Astrocyte (in vitro differentiated cells and primary cell): ENCODE results near the gene OSBPL2. TPM values are rescaled to one million over a fixed set of nuclear protein-coding genes. Genes with fewer than 3 reads are reported as not detected.

Experiments
- DNase-seq: peaks from one replicate; pipeline ENCODE4 v3.0.0-alpha.2; 2010; ENCODE audit warnings: low read depth
- FAIRE-seq: peaks from 2 replicates; lab custom pipeline; 2011; peaks lifted over from hg19 to GRCh38; lab: Jason Lieb, UNC
- H2AFZ ChIP-seq: 2 replicates; pipeline ENCODE4 v1.6.0; 2012; ENCODE audit warnings: low read depth, low read length, inconsistent platforms
- H3K27ac ChIP-seq: 2 replicates; pipeline ENCODE4 v1.5.1; 2011; ENCODE audit warnings: low read depth, low read length, inconsistent platforms
- H3K27me3 ChIP-seq: 2 replicates; pipeline ENCODE4 v1.6.0; 2011; ENCODE audit warnings: low read length, inconsistent platforms; ENCODE audit not compliant: insufficient read depth
- H3K36me3 ChIP-seq: 2 replicates; pipeline ENCODE4 v1.5.1; 2011; ENCODE audit warnings: low read length, inconsistent platforms; ENCODE audit not compliant: insufficient read depth
- H3K4me1 ChIP-seq: 2 replicates; pipeline ENCODE4 v1.5.1; 2011; ENCODE audit warnings: low read length, inconsistent platforms; ENCODE audit not compliant: insufficient read depth
- H3K4me2 ChIP-seq: 2 replicates; pipeline ENCODE4 v1.6.0; 2012; ENCODE audit warnings: low read length, inconsistent platforms
- H3K4me3 ChIP-seq: 2 replicates; pipeline ENCODE4 v1.5.1; 2011; ENCODE audit warnings: low read depth, mild to moderate bottlenecking, low read length, inconsistent platforms; ENCODE audit not compliant: insufficient read depth
- H3K79me2 ChIP-seq: 2 replicates; pipeline ENCODE4 v1.6.0; 2012; ENCODE audit warnings: mild to moderate bottlenecking, low read length, inconsistent platforms; ENCODE audit not compliant: insufficient read depth
- H3K9ac ChIP-seq: 2 replicates; pipeline ENCODE4 v1.6.0; 2012; ENCODE audit warnings: mild to moderate bottlenecking, low read length, inconsistent platforms
- H3K9me3 ChIP-seq: 2 replicates; pipeline ENCODE4 v1.5.1; 2012; ENCODE audit warnings: low read depth, mild to moderate bottlenecking, low read length, inconsistent platforms; ENCODE audit not compliant: insufficient read depth
- H4K20me1 ChIP-seq: 2 replicates; pipeline ENCODE4 v1.6.0; 2012; ENCODE audit warnings: low read length, inconsistent platforms; ENCODE audit not compliant: insufficient read depth
- H3K27ac Mint-ChIP-seq: one replicate; pipeline ENCODE4 v1.8.0; 2021; ENCODE audit warnings: mild to moderate bottlenecking, mixed read lengths; ENCODE audit not compliant: unreplicated experiment
- H3K27me3 Mint-ChIP-seq: one replicate; pipeline ENCODE4 v1.8.0; 2021; ENCODE audit warnings: low read depth, mixed read lengths; ENCODE audit not compliant: unreplicated experiment
- H3K36me3 Mint-ChIP-seq: one replicate; pipeline ENCODE4 v1.8.0; 2021; ENCODE audit warnings: low read depth, mixed read lengths; ENCODE audit not compliant: unreplicated experiment
- H3K4me1 Mint-ChIP-seq: one replicate; pipeline ENCODE4 v1.8.0; 2021; ENCODE audit warnings: low read depth, mixed read lengths; ENCODE audit not compliant: unreplicated experiment
- H3K4me3 Mint-ChIP-seq: one replicate; pipeline ENCODE4 v1.8.0; 2021; ENCODE audit warnings: mild to moderate bottlenecking, moderate library complexity, mixed read lengths; ENCODE audit not compliant: unreplicated experiment
- H3K9me3 Mint-ChIP-seq: one replicate; pipeline ENCODE4 v1.8.0; 2021; ENCODE audit warnings: mild to moderate bottlenecking, mixed read lengths; ENCODE audit not compliant: unreplicated experiment
- EZH2 ChIP-seq: IDR thresholded peaks from 2 replicates; pipeline ENCODE4 v1.6.1; 2012; ENCODE audit warnings: mild to moderate bottlenecking, low read length, inconsistent platforms; ENCODE audit not compliant: insufficient read depth
- total RNA-seq: library from RNA; stranded (reverse); gene quantifications from 2 replicates; pipeline ENCODE4 v1.2.1, GENCODE V29; 2021
- TF ChIP-seq, protein P1 (sequence below): IDR thresholded peaks from 2 replicates; pipeline ENCODE4 v1.5.1; 2011; ENCODE audit warnings: low read depth, mild to moderate bottlenecking, inconsistent platforms, low read length, moderate library complexity; ENCODE audit not compliant: insufficient read depth

OSBPL2 gene
- total RNA-seq, 1 donor from 2014 or later, result 60.3 TPM

DNA sequence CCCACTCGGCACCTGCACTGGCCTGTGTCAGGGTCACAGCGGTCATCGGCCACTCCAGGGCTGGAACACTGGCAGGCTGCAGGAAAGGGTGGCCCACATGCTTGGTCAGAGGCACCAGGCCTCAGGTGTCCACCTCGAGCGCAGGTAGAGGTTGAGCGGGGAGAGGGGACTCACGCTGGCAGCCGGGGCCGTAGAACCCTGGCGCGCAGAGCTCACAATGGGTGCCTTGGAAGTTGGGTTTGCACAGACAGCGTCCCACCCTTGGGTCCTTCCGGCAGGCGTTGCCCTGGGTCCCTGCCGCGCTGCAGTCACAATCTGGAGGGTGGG is 99.9 kb downstream of the OSBPL2 start:
- Histone ChIP-seq H3K4me3 (no peak overlapping the region), H3K9me3 (no peaks in the 10 kb centered on the region), H3K27me3 (no peaks in the 10 kb centered on the region), H3K27ac (no peak overlapping the region), H4K20me1 (no peaks in the 10 kb centered on the region), H3K79me2 (no peaks in the 10 kb centered on the region), H3K36me3 (peaks cover 5% of the 10 kb centered on the region), H3K4me1 (no peaks in the 10 kb centered on the region), H3K4me2 (no peak overlapping the region), H3K9ac (no peak overlapping the region), H2AFZ (no peak overlapping the region)
- DNase-seq (no peak), FAIRE-seq (no peak)
- no peak overlapping the region for H3K4me3 Mint-ChIP-seq
- H3K9me3 Mint-ChIP-seq, result no peaks in the 10 kb centered on the region
- H3K4me1 Mint-ChIP-seq, result no peaks in the 10 kb centered on the region
- H3K27me3 Mint-ChIP-seq, result no peaks in the 10 kb centered on the region
- H3K36me3 Mint-ChIP-seq, result peaks cover 24% of the 10 kb centered on the region
- TF ChIP-seq, protein P1, sequence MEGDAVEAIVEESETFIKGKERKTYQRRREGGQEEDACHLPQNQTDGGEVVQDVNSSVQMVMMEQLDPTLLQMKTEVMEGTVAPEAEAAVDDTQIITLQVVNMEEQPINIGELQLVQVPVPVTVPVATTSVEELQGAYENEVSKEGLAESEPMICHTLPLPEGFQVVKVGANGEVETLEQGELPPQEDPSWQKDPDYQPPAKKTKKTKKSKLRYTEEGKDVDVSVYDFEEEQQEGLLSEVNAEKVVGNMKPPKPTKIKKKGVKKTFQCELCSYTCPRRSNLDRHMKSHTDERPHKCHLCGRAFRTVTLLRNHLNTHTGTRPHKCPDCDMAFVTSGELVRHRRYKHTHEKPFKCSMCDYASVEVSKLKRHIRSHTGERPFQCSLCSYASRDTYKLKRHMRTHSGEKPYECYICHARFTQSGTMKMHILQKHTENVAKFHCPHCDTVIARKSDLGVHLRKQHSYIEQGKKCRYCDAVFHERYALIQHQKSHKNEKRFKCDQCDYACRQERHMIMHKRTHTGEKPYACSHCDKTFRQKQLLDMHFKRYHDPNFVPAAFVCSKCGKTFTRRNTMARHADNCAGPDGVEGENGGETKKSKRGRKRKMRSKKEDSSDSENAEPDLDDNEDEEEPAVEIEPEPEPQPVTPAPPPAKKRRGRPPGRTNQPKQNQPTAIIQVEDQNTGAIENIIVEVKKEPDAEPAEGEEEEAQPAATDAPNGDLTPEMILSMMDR, result no peak
- TF ChIP-seq EZH2, result no peak
- no peak overlapping the region for H3K27ac Mint-ChIP-seq

DNA sequence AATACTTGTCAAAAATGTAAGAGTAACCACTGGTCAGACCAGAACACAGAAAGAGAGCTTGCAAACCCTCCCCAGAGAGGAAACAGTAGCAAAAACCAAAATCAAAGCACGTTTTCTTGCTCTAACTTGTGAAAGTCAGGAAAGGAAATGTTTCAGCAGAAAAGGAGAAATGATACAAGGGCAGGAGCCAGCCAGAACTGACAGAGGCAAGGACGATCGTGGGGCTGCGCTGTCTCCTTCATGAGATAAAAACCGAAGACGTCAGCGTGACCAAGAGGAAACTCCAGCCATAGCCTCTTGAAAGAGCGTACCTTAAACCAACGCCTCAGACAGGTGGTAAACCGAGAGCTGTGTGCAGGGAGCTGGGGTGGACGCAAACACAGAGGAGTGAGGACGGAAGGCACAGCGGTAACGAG is 101.3 kb downstream of the OSBPL2 start:
- H3K4me2 ChIP-seq, result no peak overlapping the region

DNA sequence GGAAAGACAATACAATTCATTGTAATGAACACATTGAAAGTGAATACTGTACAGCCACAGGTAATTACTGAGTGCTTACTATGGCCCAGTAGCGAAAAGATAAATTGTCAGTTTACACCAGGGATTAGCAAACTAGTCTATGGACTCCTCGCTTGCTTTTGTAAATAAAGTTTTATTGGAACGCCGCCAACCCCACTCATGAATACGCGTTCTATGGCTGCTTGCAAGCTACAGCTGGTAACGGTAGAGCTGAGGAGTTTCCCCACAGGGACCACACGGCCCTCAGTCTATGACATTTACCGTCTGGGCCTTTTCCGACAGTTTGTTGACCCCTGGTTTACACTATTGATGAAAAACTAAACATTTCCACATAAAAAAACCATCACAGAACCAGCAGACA is 104.6 kb downstream of the OSBPL2 start:
- no peak overlapping the region for H3K27ac Mint-ChIP-seq
- no peak overlapping the region for H3K4me2 ChIP-seq
- H3K27ac ChIP-seq, result no peak overlapping the region
- H3K79me2 ChIP-seq, result no peaks in the 10 kb centered on the region
- H3K4me3 ChIP-seq, result no peak overlapping the region
- no peaks in the 10 kb centered on the region for H3K27me3 ChIP-seq
- no peaks in the 10 kb centered on the region for H3K4me1 ChIP-seq
- peaks cover 5% of the 10 kb centered on the region for H3K36me3 ChIP-seq
- no peak for FAIRE-seq
- no peak for TF ChIP-seq EZH2
- TF ChIP-seq, protein P1, result no peak
- no peak overlapping the region for H2AFZ ChIP-seq
- no peaks in the 10 kb centered on the region for H3K4me1 Mint-ChIP-seq
- no peaks in the 10 kb centered on the region for H3K9me3 ChIP-seq
- peaks cover 2% of the 10 kb centered on the region for H3K9me3 Mint-ChIP-seq
- no peak for DNase-seq
- H3K9ac ChIP-seq, result no peak overlapping the region
- H3K27me3 Mint-ChIP-seq, result no peaks in the 10 kb centered on the region
- no peaks in the 10 kb centered on the region for H4K20me1 ChIP-seq
- no peak overlapping the region for H3K4me3 Mint-ChIP-seq
- peaks cover 31% of the 10 kb centered on the region for H3K36me3 Mint-ChIP-seq

More for the DNA sequence above, 101.3 kb downstream of the OSBPL2 start:
- no peak for DNase-seq
- H3K27ac ChIP-seq, result no peak overlapping the region
- no peak overlapping the region for H3K9ac ChIP-seq
- H3K27me3 ChIP-seq, result no peaks in the 10 kb centered on the region
- H3K9me3 Mint-ChIP-seq, result no peaks in the 10 kb centered on the region
- FAIRE-seq, result no peak
- no peaks in the 10 kb centered on the region for H3K4me1 ChIP-seq
- no peaks in the 10 kb centered on the region for H3K4me1 Mint-ChIP-seq
- no peaks in the 10 kb centered on the region for H3K79me2 ChIP-seq
- TF ChIP-seq, protein P1, result no peak
- TF ChIP-seq EZH2, result no peak
- no peaks in the 10 kb centered on the region for H3K27me3 Mint-ChIP-seq
- H3K36me3 Mint-ChIP-seq, result peaks cover 25% of the 10 kb centered on the region
- no peaks in the 10 kb centered on the region for H3K9me3 ChIP-seq
- H3K27ac Mint-ChIP-seq, result no peak overlapping the region
- H3K4me3 Mint-ChIP-seq, result no peak overlapping the region
- H4K20me1 ChIP-seq, result no peaks in the 10 kb centered on the region
- no peak overlapping the region for H3K4me3 ChIP-seq
- H2AFZ ChIP-seq, result no peak overlapping the region
- peaks cover 5% of the 10 kb centered on the region for H3K36me3 ChIP-seq
